Measurements from ENCODE around the gene CXCR4. TPM values are rescaled to one million over a fixed set of nuclear protein-coding genes. Genes with fewer than 3 reads are reported as not detected.
A peak's percentile ranks its signal among the peaks of the same experiment; 100 is the strongest.

Gene CXCR4
- polyA plus RNA-seq, 1 of the 3 experiments (the other 2 are of a cell fraction), result 0.48 TPM

- ChIA-PET POLR2A (no interaction called here), CTCF (interaction anchor here (0.7 to 3.1 kb wide), 5 partner anchors 36 to 355 kb away, joined by 3 to 15 read pairs (median 3); no protein-coding TSS in a partner anchor)
- Histone ChIP-seq H4K20me1 (ENCODE audit: insufficient read depth) (no peaks in the 10 kb centered on the region), H3K27me3 (ENCODE audit: insufficient read depth) (no peaks in the 10 kb centered on the region), H3K4me3 (ENCODE audit: low read depth in 2 of 2, low read length in 1 of 2) (no peak overlapping the region), H2AFZ (ENCODE audit: low read depth) (no peak overlapping the region), H3K9me3 (no peaks in the 10 kb centered on the region), H3K36me3 (replicated peaks in 1 of 2; ENCODE audit: control insufficient read depth in 1 of 2, insufficient read depth in 2 of 2, low read length in 1 of 2) (no peaks in the 10 kb centered on the region), H3K9ac (no peak overlapping the region), H3K9me2 (no peaks in the 10 kb centered on the region), H3K79me2 (ENCODE audit: insufficient read depth) (no peaks in the 10 kb centered on the region), H3K27ac (ENCODE audit: low read depth in 2 of 2, low read length in 1 of 2) (peak overlapping the region in 1 of 2 experiments; percentile 92; a peak in 2 of 4 replicates), H3K4me1 (ENCODE audit: control insufficient read depth in 1 of 2, insufficient read depth in 2 of 2, low read depth in 1 of 2, low read length in 1 of 2) (peaks cover 0 to 38% of the 10 kb centered on the region in 2 experiments; a peak in 2 of 4 replicates), H3K4me2 (no peak overlapping the region), H3F3A (replicated peaks; ENCODE audit: insufficient read depth) (no peaks in the 10 kb centered on the region)
- WGBS (ENCODE audit: low lambda C conversion rate), result 60% methylated on average over 3 of the region's 3 CpGs
- TF ChIP-seq MXI1 (IDR thresholded peaks at IDR 0.05; ENCODE audit: low read depth, low read length), result no peak
- TF ChIP-seq TAF1 (IDR thresholded peaks at IDR 0.05; ENCODE audit: borderline replicate concordance, low read depth, low read length), result no peak
- no peak for TF ChIP-seq JUND (IDR thresholded peaks at IDR 0.05)
- no peak for TF ChIP-seq GABPA (IDR thresholded peaks at IDR 0.05; ENCODE audit: low read depth)
- TF ChIP-seq RXRA (IDR thresholded peaks at IDR 0.05; ENCODE audit: borderline replicate concordance, low read depth), result no peak
- no peak for TF ChIP-seq NFIC (IDR thresholded peaks at IDR 0.05; ENCODE audit: borderline replicate concordance)
- TF ChIP-seq USF2 (IDR thresholded peaks at IDR 0.05; ENCODE audit: borderline replicate concordance, low read depth, low read length), result no peak
- TF ChIP-seq FOXM1 (IDR thresholded peaks at IDR 0.05; ENCODE audit: low read depth), result no peak
- no peak for TF ChIP-seq ELF1 (IDR thresholded peaks at IDR 0.05)
- TF ChIP-seq IRF3 (IDR thresholded peaks at IDR 0.05; ENCODE audit: low read depth, low read length), result no peak
- no peak for TF ChIP-seq TEAD4 (IDR thresholded peaks at IDR 0.05; ENCODE audit: borderline replicate concordance, insufficient read depth)
- TF ChIP-seq YY1 (IDR thresholded peaks at IDR 0.05; ENCODE audit: low read depth), result no peak
- no peak for TF ChIP-seq ZBTB33 (IDR thresholded peaks at IDR 0.05; ENCODE audit: borderline replicate concordance, low read depth)
- no peak for TF ChIP-seq MAX (IDR thresholded peaks at IDR 0.05; ENCODE audit: low read depth)
- TF ChIP-seq RFX5 (IDR thresholded peaks at IDR 0.05; ENCODE audit: low read length), result no peak
- no peak for TF ChIP-seq REST (IDR thresholded peaks at IDR 0.05; ENCODE audit: low read depth, low read length)
- no peak for TF ChIP-seq SIN3A (IDR thresholded peaks at IDR 0.05; ENCODE audit: borderline replicate concordance, low read depth, low read length)
- no peak for DNase-seq
Observed at GRCh38 chr2:136069773-136070172, 48.2 kb downstream of the CXCR4 start.

Data from SK-N-SH (cell line).